NT2/D1 (cell line): Measurements from ENCODE around the gene CYB561A3.

Experiments
- SUZ12 ChIP-seq: IDR thresholded peaks from 2 replicates; pipeline ENCODE4 v1.6.1; 2011; ENCODE audit not compliant: insufficient read length, insufficient read depth; ENCODE audit errors: extremely low read depth
- YY1 ChIP-seq: IDR thresholded peaks from 2 replicates; pipeline ENCODE4 v1.6.1; 2011; ENCODE audit not compliant: insufficient read length, insufficient read depth
- ZNF274 ChIP-seq: IDR thresholded peaks from 2 replicates; pipeline ENCODE4 v1.6.1; 2011; ENCODE audit warnings: mild to moderate bottlenecking, low read depth, low read length

GRCh38 chr11:61339490-61339878 is 22.2 kb downstream of the CYB561A3 start:
- TF ChIP-seq ZNF274: no peak
- TF ChIP-seq YY1: no peak
- no peak for TF ChIP-seq SUZ12
